NB4 (cell line): ENCODE measurements around the gene MAP3K4.

Experiments used
- CTCF ChIP-seq: IDR thresholded peaks from one replicate; pipeline ENCODE4 v1.5.1; 2012; ENCODE audit warnings: low read depth, low read length
- MAX ChIP-seq: IDR thresholded peaks from 2 replicates; pipeline ENCODE4 v1.6.1; 2011; ENCODE audit warnings: low read depth, low read length

- TF ChIP-seq CTCF (no peak), MAX (no peak)
Observed at GRCh38 chr6:161056451-161056850, 64.9 kb downstream of the MAP3K4 start.
